GM18505 (cell line): ENCODE results near the gene ATP6V0A4.

ENCODE experiments used
- ATAC-seq: cut with Tn5 transposase; IDR thresholded peaks from one replicate; pipeline ENCODE4 v1.9.1; 2021; ENCODE audit not compliant: unreplicated experiment
- POLR2A ChIP-seq: IDR thresholded peaks from 4 replicates; pipeline ENCODE4 v1.6.1; 2011; ENCODE audit warnings: borderline replicate concordance; ENCODE audit not compliant: insufficient read depth, insufficient read length; ENCODE audit errors: extremely low read depth

The ATP6V0A4 gene

GRCh38 chr7:138797715-138798320 is at the start of gene ATP6V0A4, which contains the start of gene TMEM213:
ATP6V0A4 (minus strand) TSS chr7:138798196; CDS start chr7:138771247, 26,949 bp downstream.
TMEM213 (plus strand) TSS chr7:138797994; CDS start chr7:138798105, 111 bp downstream.
- TF ChIP-seq POLR2A, result no peak
- ATAC-seq, result no peak

- no peak for TF ChIP-seq POLR2A
- no peak for ATAC-seq
Measured at GRCh38 chr7:138845711-138846110, 47.7 kb upstream of the ATP6V0A4 start.

GRCh38 chr7:138843632-138844580 is 45.9 kb upstream of the ATP6V0A4 start:
- ATAC-seq, result no peak
- TF ChIP-seq POLR2A, result no peak

GRCh38 chr7:138842111-138842510 is 44.1 kb upstream of the ATP6V0A4 start:
- TF ChIP-seq POLR2A, result no peak
- no peak for ATAC-seq

- TF ChIP-seq POLR2A, result no peak
- ATAC-seq, result no peak
Measured at GRCh38 chr7:138838166-138838565, 40.2 kb upstream of the ATP6V0A4 start.

- no peak for TF ChIP-seq POLR2A
- ATAC-seq, result no peak
Measured at GRCh38 chr7:138837627-138838026, 39.6 kb upstream of the ATP6V0A4 start.

GRCh38 chr7:138835087-138835486 is 37.1 kb upstream of the ATP6V0A4 start:
- no peak for TF ChIP-seq POLR2A

GRCh38 chr7:138834583-138834982 is 36.6 kb upstream of the ATP6V0A4 start:
- ATAC-seq, result no peak
- TF ChIP-seq POLR2A, result no peak

More at GRCh38 chr7:138835087-138835486, 37.1 kb upstream of the ATP6V0A4 start:
- no peak for ATAC-seq

GRCh38 chr7:138833596-138833995 is 35.6 kb upstream of the ATP6V0A4 start:
- no peak for ATAC-seq

GRCh38 chr7:138832966-138833365 is 35.0 kb upstream of the ATP6V0A4 start:
- no peak for ATAC-seq

More at GRCh38 chr7:138833596-138833995, 35.6 kb upstream of the ATP6V0A4 start:
- no peak for TF ChIP-seq POLR2A

GRCh38 chr7:138829335-138829734 is 31.3 kb upstream of the ATP6V0A4 start:
- ATAC-seq, result no peak
- no peak for TF ChIP-seq POLR2A

More at GRCh38 chr7:138832966-138833365, 35.0 kb upstream of the ATP6V0A4 start:
- TF ChIP-seq POLR2A, result no peak

GRCh38 chr7:138828302-138828701 is 30.3 kb upstream of the ATP6V0A4 start:
- ATAC-seq, result no peak
- no peak for TF ChIP-seq POLR2A

GRCh38 chr7:138825049-138825721 is 27.2 kb upstream of the ATP6V0A4 start:
- no peak for TF ChIP-seq POLR2A
- no peak for ATAC-seq
